NK-92 (cell line): ENCODE results near the gene C15orf40.
"Not testable (repeated sequence)": the region's sequence is repeated elsewhere in the genome, so short reads cannot be mapped to it uniquely, and the experiment has no call there.

Experiments used
- DNase-seq: peaks from one replicate; lab custom pipeline; 2025; ENCODE audit not compliant: unreplicated experiment; lab: John Stamatoyannopoulos, UW

The C15orf40 gene

GRCh38 chr15:82952158-82953081 lies 59.0 kb downstream of the C15orf40 start, which contains the start of gene HOMER2:
Gene HOMER2, minus strand, starts transcription at chr15:82952720. Its CDS starts 185 bp downstream, at chr15:82952535.
- no peak for DNase-seq

- DNase-seq: no peak
Measured at GRCh38 chr15:82951472-82952157, 59.8 kb downstream of the C15orf40 start.

- DNase-seq: no peak
Measured at GRCh38 chr15:82950746-82951370, 60.6 kb downstream of the C15orf40 start.

- DNase-seq: no peak
Measured at GRCh38 chr15:82950295-82950694, 61.1 kb downstream of the C15orf40 start.

GRCh38 chr15:82946155-82946701 lies 65.2 kb downstream of the C15orf40 start:
- DNase-seq: no peak

GRCh38 chr15:82945326-82945725 lies 66.1 kb downstream of the C15orf40 start:
- DNase-seq: no peak

- no peak for DNase-seq
Measured at GRCh38 chr15:82944821-82945220, 66.6 kb downstream of the C15orf40 start.

GRCh38 chr15:82944056-82944455 lies 67.4 kb downstream of the C15orf40 start:
- DNase-seq: no peak

- no peak for DNase-seq
Measured at GRCh38 chr15:82943176-82943575, 68.3 kb downstream of the C15orf40 start.

GRCh38 chr15:82942691-82943090 lies 68.7 kb downstream of the C15orf40 start:
- no peak for DNase-seq

GRCh38 chr15:82939678-82940077 lies 71.8 kb downstream of the C15orf40 start:
- not testable (repeated sequence) for DNase-seq
